HUES6 (cell line): Measurements from ENCODE around the gene AADAC.
"Not testable (repeated sequence)": the region's sequence is repeated elsewhere in the genome, so short reads cannot be mapped to it uniquely, and the experiment has no call there.

ENCODE experiments used
- H3K27ac ChIP-seq: 2 replicates; pipeline ENCODE4 v1.7.0; 2013; ENCODE audit warnings: low read depth, mild to moderate bottlenecking, low read length, inconsistent platforms
- H3K27me3 ChIP-seq: 2 replicates; pipeline ENCODE4 v1.6.1; 2013; ENCODE audit warnings: low read length; ENCODE audit not compliant: control insufficient read depth, insufficient read depth
- H3K36me3 ChIP-seq: 2 replicates; pipeline ENCODE4 v1.6.1; 2013; ENCODE audit warnings: low read length; ENCODE audit not compliant: control insufficient read depth, insufficient read depth
- H3K4me1 ChIP-seq: 2 replicates; pipeline ENCODE4 v1.6.1; 2013; ENCODE audit warnings: low read length; ENCODE audit not compliant: control insufficient read depth, insufficient read depth
- H3K4me3 ChIP-seq: 2 replicates; pipeline ENCODE4 v1.5.1; 2013; ENCODE audit warnings: low read depth, low read length
- H3K9ac ChIP-seq: one replicate; pipeline ENCODE4 v1.6.1; 2013; ENCODE audit warnings: mild to moderate bottlenecking, low read length
- H3K9me3 ChIP-seq: 2 replicates; pipeline ENCODE4 v1.6.1; 2013; ENCODE audit warnings: low read depth, low read length; ENCODE audit not compliant: control insufficient read depth, insufficient read depth

The AADAC gene

GRCh38 chr3:151775314-151776258 is 38.3 kb upstream of the AADAC start:
- no peak overlapping the region for H3K9ac ChIP-seq
- H3K27ac ChIP-seq, result no peak overlapping the region
- no peaks in the 10 kb centered on the region for H3K27me3 ChIP-seq
- no peaks in the 10 kb centered on the region for H3K9me3 ChIP-seq
- no peaks in the 10 kb centered on the region for H3K4me1 ChIP-seq
- no peaks in the 10 kb centered on the region for H3K36me3 ChIP-seq
- H3K4me3 ChIP-seq, result no peak overlapping the region

GRCh38 chr3:151776259-151776740 is 37.6 kb upstream of the AADAC start:
- Histone ChIP-seq H3K9ac (no peak overlapping the region), H3K27ac (no peak overlapping the region), H3K9me3 (no peaks in the 10 kb centered on the region), H3K36me3 (no peaks in the 10 kb centered on the region), H3K4me3 (no peak overlapping the region), H3K27me3 (no peaks in the 10 kb centered on the region), H3K4me1 (no peaks in the 10 kb centered on the region)

- H3K4me1 ChIP-seq, result no peaks in the 10 kb centered on the region
- H3K27ac ChIP-seq, result no peak overlapping the region
- H3K4me3 ChIP-seq, result no peak overlapping the region
- H3K36me3 ChIP-seq, result no peaks in the 10 kb centered on the region
- H3K9me3 ChIP-seq, result no peaks in the 10 kb centered on the region
- H3K9ac ChIP-seq, result no peak overlapping the region
- no peaks in the 10 kb centered on the region for H3K27me3 ChIP-seq
These were observed 36.0 kb upstream of the AADAC start for GRCh38 chr3:151777880-151778279.

GRCh38 chr3:151787626-151788025 is 26.3 kb upstream of the AADAC start:
- no peaks in the 10 kb centered on the region for H3K27me3 ChIP-seq
- H3K4me3 ChIP-seq, result no peak overlapping the region
- no peaks in the 10 kb centered on the region for H3K36me3 ChIP-seq
- H3K4me1 ChIP-seq, result no peaks in the 10 kb centered on the region
- H3K27ac ChIP-seq, result no peak overlapping the region
- H3K9ac ChIP-seq, result no peak overlapping the region
- H3K9me3 ChIP-seq, result no peaks in the 10 kb centered on the region

- Histone ChIP-seq H3K27ac (no peak overlapping the region), H3K9ac (no peak overlapping the region), H3K9me3 (no peaks in the 10 kb centered on the region), H3K4me1 (no peaks in the 10 kb centered on the region), H3K36me3 (no peaks in the 10 kb centered on the region), H3K27me3 (no peaks in the 10 kb centered on the region), H3K4me3 (no peak overlapping the region)
These were observed 25.5 kb upstream of the AADAC start for GRCh38 chr3:151788401-151788800.

- Histone ChIP-seq H3K4me1 (no peaks in the 10 kb centered on the region), H3K36me3 (no peaks in the 10 kb centered on the region), H3K9ac (no peak overlapping the region), H3K27ac (no peak overlapping the region), H3K4me3 (no peak overlapping the region), H3K9me3 (no peaks in the 10 kb centered on the region), H3K27me3 (no peaks in the 10 kb centered on the region)
These were observed 24.0 kb upstream of the AADAC start for GRCh38 chr3:151789853-151790463.

- H3K27ac ChIP-seq, H3K4me3 ChIP-seq, H3K9ac ChIP-seq: not testable (repeated sequence)
These were observed 23.2 kb upstream of the AADAC start for GRCh38 chr3:151790763-151791162.

GRCh38 chr3:151792411-151792810 is 21.5 kb upstream of the AADAC start:
- no peaks in the 10 kb centered on the region for H3K4me1 ChIP-seq
- no peak overlapping the region for H3K27ac ChIP-seq
- no peaks in the 10 kb centered on the region for H3K36me3 ChIP-seq
- H3K4me3 ChIP-seq, result no peak overlapping the region
- H3K9me3 ChIP-seq, result no peaks in the 10 kb centered on the region
- H3K27me3 ChIP-seq, result no peaks in the 10 kb centered on the region
- H3K9ac ChIP-seq, result no peak overlapping the region

More at GRCh38 chr3:151790763-151791162, 23.2 kb upstream of the AADAC start:
- not testable (repeated sequence) for H3K27me3 ChIP-seq, H3K36me3 ChIP-seq, H3K4me1 ChIP-seq, H3K9me3 ChIP-seq

GRCh38 chr3:151793636-151794035 is 20.3 kb upstream of the AADAC start:
- Histone ChIP-seq H3K27ac (no peak overlapping the region), H3K27me3 (no peaks in the 10 kb centered on the region), H3K4me1 (no peaks in the 10 kb centered on the region), H3K36me3 (no peaks in the 10 kb centered on the region), H3K9ac (no peak overlapping the region), H3K9me3 (no peaks in the 10 kb centered on the region), H3K4me3 (no peak overlapping the region)

GRCh38 chr3:151794080-151794479 is 19.8 kb upstream of the AADAC start:
- no peaks in the 10 kb centered on the region for H3K36me3 ChIP-seq
- no peaks in the 10 kb centered on the region for H3K27me3 ChIP-seq
- no peaks in the 10 kb centered on the region for H3K9me3 ChIP-seq
- H3K9ac ChIP-seq, result no peak overlapping the region
- no peak overlapping the region for H3K27ac ChIP-seq
- no peak overlapping the region for H3K4me3 ChIP-seq
- H3K4me1 ChIP-seq, result no peaks in the 10 kb centered on the region

GRCh38 chr3:151795276-151795675 is 18.6 kb upstream of the AADAC start:
- H3K9me3 ChIP-seq, result no peaks in the 10 kb centered on the region
- H3K27me3 ChIP-seq, result no peaks in the 10 kb centered on the region
- H3K27ac ChIP-seq, result no peak overlapping the region
- no peaks in the 10 kb centered on the region for H3K36me3 ChIP-seq
- no peak overlapping the region for H3K4me3 ChIP-seq
- H3K4me1 ChIP-seq, result no peaks in the 10 kb centered on the region
- H3K9ac ChIP-seq, result no peak overlapping the region
